HepG2 (cell line): Measurements from ENCODE around the gene OAS3. TPM values are rescaled to one million over a fixed set of nuclear protein-coding genes. Genes with fewer than 3 reads are reported as not detected.

Source experiments
- AGO2 ChIP-seq: fragments of 200-400 bp; formaldehyde crosslinking; optimal IDR thresholded peaks from 2 replicates; pipeline ENCODE3; 2017; ENCODE audit warnings: mild to moderate bottlenecking, low read depth, low read length, moderate library complexity
- AHDC1 ChIP-seq: sonication (generic); formaldehyde crosslinking; IDR thresholded peaks from 2 replicates; pipeline ENCODE4 v1.5.1; 2020; ENCODE audit warnings: mild to moderate bottlenecking, missing genetic modification reagents, borderline replicate concordance
- FOSL2 ChIP-seq: sonication (generic); formaldehyde crosslinking; IDR thresholded peaks from 2 replicates; pipeline ENCODE4 v1.4.0; 2020; ENCODE audit warnings: missing genetic modification reagents
- HNRNPUL1 ChIP-seq: fragments of 200-400 bp; formaldehyde crosslinking; IDR thresholded peaks from 2 replicates; pipeline ENCODE4 v1.6.1; 2017; ENCODE audit warnings: low read depth, mild to moderate bottlenecking, low read length, moderate library complexity
- LRRFIP1 ChIP-seq: sonication (generic); formaldehyde crosslinking; conservative IDR thresholded peaks from 2 replicates; pipeline ENCODE4 v1.4.0; 2020; ENCODE audit warnings: missing genetic modification reagents
- NFKB2 ChIP-seq: sonication (generic); formaldehyde crosslinking; IDR thresholded peaks from 2 replicates; pipeline ENCODE4 v1.4.0; 2020; ENCODE audit warnings: missing genetic modification reagents, borderline replicate concordance
- PRDM15 ChIP-seq: sonication (generic); formaldehyde crosslinking; IDR thresholded peaks from 2 replicates; pipeline ENCODE4 v1.4.0; 2020; ENCODE audit warnings: missing genetic modification reagents
- PRMT3 ChIP-seq: sonication (generic); formaldehyde crosslinking; IDR thresholded peaks from 2 replicates; pipeline ENCODE4 v1.8.1; 2022; ENCODE audit warnings: low read depth, mild to moderate bottlenecking, moderate library complexity, missing genetic modification reagents, borderline replicate concordance
- RXRA ChIP-seq: sonication (generic); formaldehyde crosslinking; IDR thresholded peaks from 2 replicates; pipeline ENCODE4 v1.5.1; 2020; ENCODE audit warnings: missing genetic modification reagents
- ZNF350 ChIP-seq: sonication (generic); formaldehyde crosslinking; IDR thresholded peaks from 2 replicates; pipeline ENCODE4 v1.4.0; 2020; ENCODE audit warnings: mild to moderate bottlenecking, low read depth, missing genetic modification reagents, borderline replicate concordance
- ZNF781 ChIP-seq: sonication (generic); formaldehyde crosslinking; IDR thresholded peaks from 2 replicates; pipeline ENCODE4 v1.5.1; 2020; ENCODE audit warnings: borderline replicate concordance, mild to moderate bottlenecking, missing genetic modification reagents; ENCODE audit errors: not compliant biosample characterization
- ZSCAN9 ChIP-seq: IDR thresholded peaks from 2 replicates; pipeline ENCODE4 v1.6.1; 2016; ENCODE audit warnings: borderline replicate concordance
- polyA plus RNA-seq, 8 experiments: library from polyadenylated mRNA; depleted of rRNA in 3 of 8; stranded (reverse) in 7 of 8; unstranded in 1 of 8; fragments of >200 nt; fragmentation: Illumina TruSeq in 4 of 8; extraction: Trizol in 4 of 8; gene quantifications; 2 replicates each; pipeline versions ENCODE4 v1.2.1 to v1.2.3, GENCODE V29; 2011 to 2016; ENCODE audit warnings: low read depth in 4 of 8, missing spikeins in 1 of 8, mixed read lengths in 1 of 8; ENCODE audit not compliant: insufficient read depth in 1 of 8
- total RNA-seq, 5 experiments: library from RNA; depleted of rRNA; stranded (reverse); fragments of >200 nt; fragmentation: Illumina TruSeq; extraction: Trizol; gene quantifications; 2 replicates each; pipeline ENCODE4 v1.2.3, GENCODE V29; 2016; ENCODE audit warnings: low read depth in 1 of 5
- TF ChIP-seq, protein P1 (sequence below): sonication (generic); formaldehyde crosslinking; IDR thresholded peaks from 2 replicates; pipeline ENCODE4 v1.4.0; 2020; ENCODE audit warnings: mild to moderate bottlenecking, missing genetic modification reagents

OAS3 gene
- total and polyA plus RNA-seq, 2 of the 13 experiments (the other 11 are each of a cell fraction or from before 2014, with no cell fraction given): 4.8 to 10.5 TPM

DNA sequence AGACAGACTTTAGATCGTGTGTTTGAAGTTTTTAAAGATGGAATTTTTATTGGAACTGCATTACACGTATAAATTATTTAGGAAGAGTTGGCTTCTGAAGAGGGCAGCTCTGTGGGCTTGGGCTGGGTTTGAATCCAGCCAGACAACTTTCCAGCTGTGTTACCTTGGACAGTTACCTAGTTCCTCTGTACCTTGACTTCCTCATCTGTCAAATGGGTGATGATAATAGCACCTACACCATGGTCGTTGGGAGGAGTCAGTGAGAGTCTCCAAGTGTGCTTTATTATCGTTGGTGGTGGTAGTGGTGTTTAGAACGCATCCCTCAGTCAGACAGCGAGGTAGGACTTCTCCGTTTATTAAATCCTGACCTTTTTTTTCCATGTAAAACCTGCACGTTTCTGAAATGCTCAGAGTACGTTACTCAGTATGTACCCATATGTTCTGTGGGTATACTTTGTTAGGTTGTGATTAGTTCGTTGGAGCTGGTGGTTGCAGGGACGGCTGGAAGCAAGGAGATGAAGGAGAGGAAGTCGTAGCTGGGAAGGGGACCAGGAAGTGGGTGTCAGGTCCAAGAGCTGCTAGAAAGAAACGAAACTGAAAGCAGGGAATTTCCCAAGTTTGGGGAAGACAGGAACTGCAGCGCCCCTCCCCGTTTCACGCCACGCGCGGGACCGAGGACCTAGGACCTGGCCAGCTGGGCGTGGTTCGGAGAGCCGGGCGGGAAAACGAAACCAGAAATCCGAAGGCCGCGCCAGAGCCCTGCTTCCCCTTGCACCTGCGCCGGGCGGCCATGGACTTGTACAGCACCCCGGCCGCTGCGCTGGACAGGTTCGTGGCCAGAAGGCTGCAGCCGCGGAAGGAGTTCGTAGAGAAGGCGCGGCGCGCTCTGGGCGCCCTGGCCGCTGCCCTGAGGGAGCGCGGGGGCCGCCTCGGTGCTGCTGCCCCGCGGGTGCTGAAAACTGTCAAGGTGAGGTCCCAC lies at the start of gene OAS3 (continued):
- TF ChIP-seq PRDM15 (CRISPR knock-in tag) (0 out of 2 replicates have a peak, but pooled peaks have one; percentile 35), AHDC1 (CRISPR knock-in tag) (no peak), LRRFIP1 (no peak), ZNF781 (CRISPR knock-in tag) (peak; percentile 23), ZSCAN9 (CRISPR knock-in tag) (0 out of 2 replicates have a peak, but pooled peaks have one; percentile 46), AGO2 (peak; percentile 27), ZNF350 (CRISPR knock-in tag) (peak; percentile 61; the same call in 1 of the 2 replicates), FOSL2 (no peak), RXRA (CRISPR knock-in tag) (0 out of 2 replicates have a peak, but pooled peaks have one; percentile 29), HNRNPUL1 (no peak), NFKB2 (CRISPR knock-in tag) (peak; percentile 43; the same call in 1 of the 2 replicates), PRMT3 (CRISPR knock-in tag) (no peak)
- TF ChIP-seq, protein P1, sequence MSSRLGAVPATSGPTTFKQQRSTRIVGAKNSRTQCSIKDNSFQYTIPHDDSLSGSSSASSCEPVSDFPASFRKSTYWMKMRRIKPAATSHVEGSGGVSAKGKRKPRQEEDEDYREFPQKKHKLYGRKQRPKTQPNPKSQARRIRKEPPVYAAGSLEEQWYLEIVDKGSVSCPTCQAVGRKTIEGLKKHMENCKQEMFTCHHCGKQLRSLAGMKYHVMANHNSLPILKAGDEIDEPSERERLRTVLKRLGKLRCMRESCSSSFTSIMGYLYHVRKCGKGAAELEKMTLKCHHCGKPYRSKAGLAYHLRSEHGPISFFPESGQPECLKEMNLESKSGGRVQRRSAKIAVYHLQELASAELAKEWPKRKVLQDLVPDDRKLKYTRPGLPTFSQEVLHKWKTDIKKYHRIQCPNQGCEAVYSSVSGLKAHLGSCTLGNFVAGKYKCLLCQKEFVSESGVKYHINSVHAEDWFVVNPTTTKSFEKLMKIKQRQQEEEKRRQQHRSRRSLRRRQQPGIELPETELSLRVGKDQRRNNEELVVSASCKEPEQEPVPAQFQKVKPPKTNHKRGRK (CRISPR knock-in tag): no peak
